A549 (cell line): ENCODE data around the gene CD164. TPM values are rescaled to one million over a fixed set of nuclear protein-coding genes. Genes with fewer than 3 reads are reported as not detected.

ENCODE experiments used
- ATAC-seq, 2 experiments: fragments of 200-7000 bp in 1 of 2; fragments of >200 bp in 1 of 2; cut with Nextera tagmentation in 1 of 2; cut with Tn5 transposase in 1 of 2; 3 replicates each; pipeline versions ENCODE4 v1.8.0 to v1.9.1; 2018 to 2020; ENCODE audit warnings: mild to moderate bottlenecking in 1 of 2, moderate library complexity in 1 of 2
- CTCF ChIA-PET: fragments of 300-600 bp; sonication (Branson Sonifier 250); formaldehyde crosslinking; extraction: SDS; loops from one replicate; lab custom pipeline; 2021; ENCODE audit warnings: antibody characterized with exemption, inconsistent platforms; lab: Yijun Ruan, JAX
- POLR2A ChIA-PET: fragments of 350-600 bp; formaldehyde crosslinking; extraction: SDS; loops from one replicate; lab custom pipeline; 2021; ENCODE audit warnings: antibody characterized with exemption, inconsistent platforms; lab: Yijun Ruan, JAX
- DNase-seq, 2 experiments: peaks; one replicate each; pipeline versions ENCODE4 v3.0.0 to v3.0.0-alpha.2; 2011 to 2016; ENCODE audit warnings: low read depth in 1 of 2, low spot score in 1 of 2
- FAIRE-seq: peaks from 2 replicates; lab custom pipeline; 2011; peaks lifted over from hg19 to GRCh38; lab: Jason Lieb, UNC
- H3K27ac ChIP-seq, 2 experiments: fragments of >200 bp; sonication (Bioruptor Twin); formaldehyde crosslinking; 3 replicates each; pipeline ENCODE4 v1.5.1; 2016 to 2017
- H3K4me1 ChIP-seq: fragments of >200 bp; sonication (Bioruptor Twin); formaldehyde crosslinking; 3 replicates; pipeline ENCODE4 v1.6.1; 2016
- H3K4me2 ChIP-seq: fragments of >200 bp; sonication (Bioruptor Twin); formaldehyde crosslinking; 3 replicates; pipeline ENCODE4 v1.6.1; 2016
- H3K4me3 ChIP-seq: fragments of >200 bp; sonication (Bioruptor Twin); formaldehyde crosslinking; 3 replicates; pipeline ENCODE4 v1.5.1; 2016
- H3K9me3 ChIP-seq: fragments of >200 bp; sonication (Bioruptor Twin); formaldehyde crosslinking; 3 replicates; pipeline ENCODE4 v1.6.1; 2016
- CBX2 ChIP-seq: fragments of 200-600 bp; sonication (generic); IDR thresholded peaks from 2 replicates; pipeline ENCODE4 v1.6.1; 2016; ENCODE audit warnings: low read depth, mild to moderate bottlenecking, borderline replicate concordance
- CBX8 ChIP-seq: fragments of 200-600 bp; sonication (generic); IDR thresholded peaks from 2 replicates; pipeline ENCODE4 v1.6.1; 2016
- CEBPB ChIP-seq, 2 experiments: fragments of >200 bp in 1 of 2; sonication (Bioruptor Twin) in 1 of 2; formaldehyde crosslinking in 1 of 2; IDR thresholded peaks; 2 replicates each; pipeline ENCODE4 v1.6.1; 2012 to 2016
- CTCF ChIP-seq: fragments of >200 bp; sonication (Bioruptor Twin); formaldehyde crosslinking; IDR thresholded peaks from 3 replicates; pipeline ENCODE4 v1.5.1; 2016
- E2F6 ChIP-seq: IDR thresholded peaks from 2 replicates; pipeline ENCODE4 v1.6.1; 2012; ENCODE audit warnings: low read depth, borderline replicate concordance
- EHMT2 ChIP-seq: fragments of 200-600 bp; sonication (generic); IDR thresholded peaks from 2 replicates; pipeline ENCODE4 v1.6.1; 2016; ENCODE audit warnings: antibody characterized with exemption, low read depth, mild to moderate bottlenecking, moderate library complexity
- ESRRA ChIP-seq: fragments of 150-350 bp; IDR thresholded peaks from 2 replicates; pipeline ENCODE4 v1.6.1; 2014; ENCODE audit warnings: mild to moderate bottlenecking, low read length, borderline replicate concordance
- FOSB ChIP-seq: fragments of 250-450 bp; sonication (Bioruptor Pico); IDR thresholded peaks from 2 replicates; pipeline ENCODE4 v1.5.0; 2020; ENCODE audit warnings: mild to moderate bottlenecking, moderate library complexity
- FOSL2 ChIP-seq, 2 experiments: fragments of 450-650 bp in 1 of 2; fragments of >200 bp in 1 of 2; sonication (Bioruptor Twin) in 1 of 2; formaldehyde crosslinking; IDR thresholded peaks; 2 replicates each; pipeline versions ENCODE4 v1.5.0 to v1.6.1; 2016 to 2020; ENCODE audit warnings: mild to moderate bottlenecking in 1 of 2, moderate library complexity in 1 of 2
- HOXA7 ChIP-seq: fragments of 250-450 bp; sonication (Bioruptor Pico); IDR thresholded peaks from 2 replicates; pipeline ENCODE4 v1.5.0; 2020; ENCODE audit warnings: mild to moderate bottlenecking, moderate library complexity
- MAX ChIP-seq: IDR thresholded peaks from 2 replicates; pipeline ENCODE4 v1.6.1; 2012
- MAZ ChIP-seq: fragments of 150-350 bp; IDR thresholded peaks from 2 replicates; pipeline ENCODE4 v1.6.1; 2014; ENCODE audit warnings: antibody characterized with exemption, low read depth, low read length, borderline replicate concordance
- NR3C1 ChIP-seq: fragments of >200 bp; sonication (Bioruptor Twin); formaldehyde crosslinking; IDR thresholded peaks from 3 replicates; pipeline ENCODE4 v1.6.1; 2017
- PBX3 ChIP-seq: IDR thresholded peaks from 2 replicates; pipeline ENCODE4 v1.6.1; 2012
- POLR2AphosphoS2 ChIP-seq: conservative IDR thresholded peaks from 2 replicates; pipeline ENCODE4 v1.6.1; 2012; ENCODE audit warnings: low read length, improper control_type of control experiment, inconsistent platforms
- RARB ChIP-seq: fragments of 250-450 bp; sonication (Bioruptor Pico); IDR thresholded peaks from 2 replicates; pipeline ENCODE4 v1.8.0; 2021; ENCODE audit warnings: mild to moderate bottlenecking, moderate library complexity
- REST ChIP-seq: fragments of 200-600 bp; sonication (generic); IDR thresholded peaks from 2 replicates; pipeline ENCODE4 v1.6.1; 2016; ENCODE audit warnings: antibody characterized with exemption, mild to moderate bottlenecking, moderate library complexity
- RFX5 ChIP-seq: fragments of 450-650 bp; IDR thresholded peaks from 2 replicates; pipeline ENCODE4 v1.7.1; 2014; ENCODE audit warnings: antibody characterized with exemption, mild to moderate bottlenecking, moderate library complexity
- SREBF2 ChIP-seq: fragments of 450-650 bp; IDR thresholded peaks from 2 replicates; pipeline ENCODE4 v1.6.1; 2014; ENCODE audit warnings: mild to moderate bottlenecking, moderate library complexity
- TP53 ChIP-seq: fragments of 250-450 bp; sonication (Bioruptor Pico); IDR thresholded peaks from 2 replicates; pipeline ENCODE4 v1.5.0; 2021; ENCODE audit warnings: mild to moderate bottlenecking, moderate library complexity
- USF2 ChIP-seq: fragments of 450-650 bp; IDR thresholded peaks from 2 replicates; pipeline ENCODE4 v1.6.1; 2014; ENCODE audit warnings: antibody characterized with exemption
- ZFP36 ChIP-seq: fragments of 450-650 bp; IDR thresholded peaks from 2 replicates; pipeline ENCODE4 v1.6.1; 2014; ENCODE audit warnings: borderline replicate concordance; ENCODE audit not compliant: partially characterized antibody
- ZNF302 ChIP-seq: fragments of 250-450 bp; sonication (Bioruptor Pico); IDR thresholded peaks from 2 replicates; pipeline ENCODE4 v1.9.0; 2021; ENCODE audit warnings: inconsistent platforms, mild to moderate bottlenecking, moderate library complexity
- WGBS: methylation state at CpG from one replicate; pipeline ENCODE4 v1.1.6; 2017; ENCODE audit errors: missing lambda C conversion rate; 5-methylcytosine and 5-hydroxymethylcytosine counted together
- polyA plus RNA-seq, 4 experiments: library from polyadenylated mRNA; depleted of rRNA in 3 of 4; stranded (reverse); fragments of >200 nt; fragmentation: RNase III in 1 of 4; extraction: RNeasy Plus Mini Kit Qiagen cat#74134 plus additional on column Dnase treatment in 1 of 4; gene quantifications; 2 replicates in 3 of 4; 3 replicates in 1 of 4; pipeline ENCODE4 v1.2.3, GENCODE V29; 2011 to 2017

CD164 gene
- polyA plus RNA-seq, 2 of the 4 experiments (the other 2 are of a cell fraction) = 91.1 to 174 TPM

- CTCF ChIA-PET = no interaction called here
- no peak for ATAC-seq
Observed at GRCh38 chr6:109320072-109320471, 62.2 kb downstream of the CD164 start.

GRCh38 chr6:109318328-109318876 is 63.9 kb downstream of the CD164 start:
- Histone ChIP-seq H3K27ac (no peak overlapping the region), H3K9me3 (no peaks in the 10 kb centered on the region), H3K4me2 (no peak overlapping the region)
- WGBS = 69% methylated on average over 10 of the region's 11 CpGs
- ChIA-PET CTCF (no interaction called here), POLR2A (no interaction called here)
- DNase-seq = no peak
- TF ChIP-seq PBX3 (no peak), ESRRA (no peak), RARB (no peak), SREBF2 (no peak), FOSB (CRISPR knock-in tag) (no peak), POLR2AphosphoS2 (no peak), EHMT2 (no peak), ZFP36 (no peak), USF2 (no peak), TP53 (CRISPR knock-in tag) (no peak), NR3C1 (no peak), ZNF302 (CRISPR knock-in tag) (no peak)
- TF ChIP-seq, all 56 proteins: peak for 0
- Histone ChIP-seq H3K4me3 (no peak overlapping the region), H3K4me1 (no peaks in the 10 kb centered on the region)
- no peak for ATAC-seq
- FAIRE-seq = no peak

More at GRCh38 chr6:109320072-109320471, 62.2 kb downstream of the CD164 start:
- Histone ChIP-seq H3K4me2 (no peak overlapping the region), H3K4me1 (no peaks in the 10 kb centered on the region), H3K27ac (no peak overlapping the region), H3K4me3 (no peak overlapping the region), H3K9me3 (no peaks in the 10 kb centered on the region)
- FAIRE-seq (no peak), DNase-seq (no peak)
- POLR2A ChIA-PET = no interaction called here
- TF ChIP-seq CTCF (no peak), FOSL2 (IDR thresholded peaks at IDR 0.05) (no peak), FOSL2 (CRISPR knock-in tag; IDR thresholded peaks at IDR 0.05) (no peak), CBX8 (no peak), FOSB (CRISPR knock-in tag) (no peak), MAX (no peak), MAZ (no peak), HOXA7 (CRISPR knock-in tag) (no peak), CEBPB (IDR thresholded peaks at IDR 0.05) (no peak), RFX5 (no peak), CBX2 (no peak), TP53 (CRISPR knock-in tag) (no peak), REST (no peak), ESRRA (no peak), E2F6 (no peak)
- 40% methylated on average over 2 of the region's 2 CpGs for WGBS
